ENCODE results near the gene PALM3. TPM values are rescaled to one million over a fixed set of nuclear protein-coding genes. Genes with fewer than 3 reads are reported as not detected.

PALM3 gene
- total RNA-seq, 1 donor from 2014 or later = 0.95 TPM

DNA sequence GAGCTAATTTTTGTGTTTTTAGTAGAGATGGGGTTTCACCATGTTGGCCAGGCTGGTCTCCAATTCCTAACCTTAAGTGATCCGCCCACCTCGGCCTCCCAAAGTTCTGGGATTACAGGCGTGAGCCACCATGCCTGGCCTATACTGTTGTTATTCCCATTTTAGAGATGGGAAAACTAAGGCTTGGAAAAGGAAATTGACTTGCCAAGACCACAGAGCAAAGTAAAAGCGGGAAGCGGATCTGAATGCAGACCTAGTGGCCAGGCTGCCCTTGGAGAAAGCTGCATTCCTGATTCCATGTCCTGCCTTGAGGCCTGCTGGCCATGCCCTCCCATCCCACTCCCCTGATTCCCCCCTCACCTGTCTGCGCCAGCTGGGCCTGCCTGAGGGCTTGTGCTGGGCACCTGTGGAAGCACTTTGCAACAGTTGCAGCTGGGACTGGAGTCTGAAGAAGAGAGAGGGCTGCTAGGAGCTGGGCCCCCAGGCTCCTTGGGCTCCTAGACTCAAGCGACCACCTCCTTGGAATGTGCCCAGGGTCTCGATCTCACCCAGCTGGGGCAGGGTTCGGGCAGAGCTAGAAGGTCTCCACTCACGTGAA, 5.7 kb downstream of the PALM3 start:
- H3K27ac Mint-ChIP-seq (ENCODE audit: unreplicated experiment) = no peak overlapping the region
- H3K4me3 Mint-ChIP-seq (ENCODE audit: unreplicated experiment) = no peak overlapping the region
- DNase-seq (ENCODE audit: low spot score) = no peak
- peaks cover 11% of the 10 kb centered on the region for H3K4me1 Mint-ChIP-seq (ENCODE audit: low read depth)
- peaks cover 3% of the 10 kb centered on the region for H3K27me3 Mint-ChIP-seq (ENCODE audit: low read depth)
- TF ChIP-seq, protein P1, sequence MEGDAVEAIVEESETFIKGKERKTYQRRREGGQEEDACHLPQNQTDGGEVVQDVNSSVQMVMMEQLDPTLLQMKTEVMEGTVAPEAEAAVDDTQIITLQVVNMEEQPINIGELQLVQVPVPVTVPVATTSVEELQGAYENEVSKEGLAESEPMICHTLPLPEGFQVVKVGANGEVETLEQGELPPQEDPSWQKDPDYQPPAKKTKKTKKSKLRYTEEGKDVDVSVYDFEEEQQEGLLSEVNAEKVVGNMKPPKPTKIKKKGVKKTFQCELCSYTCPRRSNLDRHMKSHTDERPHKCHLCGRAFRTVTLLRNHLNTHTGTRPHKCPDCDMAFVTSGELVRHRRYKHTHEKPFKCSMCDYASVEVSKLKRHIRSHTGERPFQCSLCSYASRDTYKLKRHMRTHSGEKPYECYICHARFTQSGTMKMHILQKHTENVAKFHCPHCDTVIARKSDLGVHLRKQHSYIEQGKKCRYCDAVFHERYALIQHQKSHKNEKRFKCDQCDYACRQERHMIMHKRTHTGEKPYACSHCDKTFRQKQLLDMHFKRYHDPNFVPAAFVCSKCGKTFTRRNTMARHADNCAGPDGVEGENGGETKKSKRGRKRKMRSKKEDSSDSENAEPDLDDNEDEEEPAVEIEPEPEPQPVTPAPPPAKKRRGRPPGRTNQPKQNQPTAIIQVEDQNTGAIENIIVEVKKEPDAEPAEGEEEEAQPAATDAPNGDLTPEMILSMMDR (IDR thresholded peaks at IDR 0.05) = no peak
- H3K36me3 Mint-ChIP-seq (ENCODE audit: low read depth) = peaks cover 1% of the 10 kb centered on the region
- H3K9me3 Mint-ChIP-seq (ENCODE audit: low read depth) = no peaks in the 10 kb centered on the region

GRCh38 chr19:14055396-14055795, 6.5 kb downstream of the PALM3 start:
- Mint-ChIP-seq H3K36me3 (ENCODE audit: low read depth) (peaks cover 1% of the 10 kb centered on the region), H3K4me1 (ENCODE audit: low read depth) (peaks cover 11% of the 10 kb centered on the region), H3K27ac (ENCODE audit: unreplicated experiment) (no peak overlapping the region), H3K9me3 (ENCODE audit: low read depth) (no peaks in the 10 kb centered on the region), H3K4me3 (ENCODE audit: unreplicated experiment) (no peak overlapping the region), H3K27me3 (ENCODE audit: low read depth) (peaks cover 3% of the 10 kb centered on the region)
- DNase-seq (ENCODE audit: low spot score) = no peak
- TF ChIP-seq, protein P1 (IDR thresholded peaks at IDR 0.05) = no peak

DNA sequence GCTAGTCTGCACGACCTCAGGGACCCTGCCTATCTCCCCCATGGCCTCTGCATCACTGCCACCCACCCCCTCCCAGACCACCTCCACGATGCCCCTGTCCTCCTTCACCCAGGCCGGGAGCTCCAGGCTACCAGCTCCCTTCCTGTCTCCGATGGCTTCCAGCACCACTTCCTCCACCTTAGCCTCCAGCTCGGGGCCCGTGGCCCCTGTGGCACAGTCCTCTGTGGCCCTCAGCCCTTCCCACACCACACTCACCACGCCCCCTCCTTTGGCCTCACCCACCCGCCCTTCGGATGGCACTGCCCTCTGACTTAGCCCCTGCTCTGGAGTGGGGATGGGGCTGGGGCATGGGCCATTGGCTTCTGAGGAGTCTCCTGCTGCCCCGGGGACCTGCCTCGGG, 7.2 kb downstream of the PALM3 start:
- peak; percentile 89 for DNase-seq (ENCODE audit: low spot score)
- peaks cover 1% of the 10 kb centered on the region for H3K36me3 Mint-ChIP-seq (ENCODE audit: low read depth)

DNA sequence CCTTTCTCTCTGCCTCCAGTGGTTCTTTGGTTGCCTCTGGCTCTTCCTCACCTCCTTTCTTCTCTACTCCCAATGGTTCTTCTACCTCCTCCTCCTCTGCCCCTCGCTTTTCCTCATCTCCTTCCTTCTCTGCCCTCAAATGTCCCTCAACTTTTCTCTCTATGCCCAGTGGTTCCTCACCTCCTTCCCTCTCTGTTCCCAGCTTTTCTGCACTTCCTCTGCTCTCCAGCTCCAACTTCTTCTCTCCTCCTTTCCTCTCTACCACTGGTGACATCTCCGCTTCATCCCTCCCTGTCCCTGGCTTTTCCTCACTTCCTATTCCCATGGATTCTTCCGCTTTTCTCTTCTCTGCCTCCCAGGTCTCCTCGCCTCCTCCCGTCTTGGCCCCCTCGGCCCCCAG, 7.8 kb downstream of the PALM3 start:
- H3K4me3 Mint-ChIP-seq (ENCODE audit: unreplicated experiment) = no peak overlapping the region
- peaks cover 3% of the 10 kb centered on the region for H3K27me3 Mint-ChIP-seq (ENCODE audit: low read depth)
- peaks cover 1% of the 10 kb centered on the region for H3K36me3 Mint-ChIP-seq (ENCODE audit: low read depth)
- H3K27ac Mint-ChIP-seq (ENCODE audit: unreplicated experiment) = no peak overlapping the region
- no peak for DNase-seq (ENCODE audit: low spot score)
- no peaks in the 10 kb centered on the region for H3K9me3 Mint-ChIP-seq (ENCODE audit: low read depth)
- H3K4me1 Mint-ChIP-seq (ENCODE audit: low read depth) = peaks cover 11% of the 10 kb centered on the region
- TF ChIP-seq, protein P1 (IDR thresholded peaks at IDR 0.05) = no peak

More for the DNA sequence above, 7.2 kb downstream of the PALM3 start:
- Mint-ChIP-seq H3K27ac (ENCODE audit: unreplicated experiment) (no peak overlapping the region), H3K4me1 (ENCODE audit: low read depth) (peaks cover 11% of the 10 kb centered on the region), H3K4me3 (ENCODE audit: unreplicated experiment) (no peak overlapping the region), H3K9me3 (ENCODE audit: low read depth) (no peaks in the 10 kb centered on the region), H3K27me3 (ENCODE audit: low read depth) (peaks cover 3% of the 10 kb centered on the region)
- TF ChIP-seq, protein P1 (IDR thresholded peaks at IDR 0.05) = no peak

DNA sequence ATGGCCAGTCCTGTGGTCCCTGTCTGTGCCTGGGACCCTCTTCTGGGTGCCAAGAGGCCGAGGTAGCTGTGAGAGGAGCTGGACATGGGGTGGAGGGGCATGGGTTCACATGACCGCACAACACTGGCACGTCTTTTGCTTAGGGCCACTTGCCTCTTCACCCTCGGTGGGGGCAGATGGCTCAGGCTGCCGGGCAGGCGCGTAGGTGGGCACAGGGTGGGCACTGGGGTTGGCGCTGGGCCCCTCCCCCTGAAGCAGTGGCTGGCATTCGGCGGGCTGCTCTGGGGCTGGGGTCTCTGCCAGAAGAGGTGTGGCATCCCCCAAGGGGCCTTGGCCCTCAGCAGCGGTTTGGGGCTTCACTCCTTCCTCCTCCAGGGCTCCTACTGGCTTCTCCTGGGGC, 8.4 kb downstream of the PALM3 start:
- H3K9me3 Mint-ChIP-seq (ENCODE audit: low read depth) = no peaks in the 10 kb centered on the region
- peaks cover 1% of the 10 kb centered on the region for H3K27me3 Mint-ChIP-seq (ENCODE audit: low read depth)
- no peak overlapping the region for H3K27ac Mint-ChIP-seq (ENCODE audit: unreplicated experiment)
- peak; percentile 83 for DNase-seq (ENCODE audit: low spot score)
- peaks cover 10% of the 10 kb centered on the region for H3K4me1 Mint-ChIP-seq (ENCODE audit: low read depth)
- TF ChIP-seq, protein P1 (IDR thresholded peaks at IDR 0.05) = no peak
- H3K36me3 Mint-ChIP-seq (ENCODE audit: low read depth) = peaks cover 1% of the 10 kb centered on the region
- H3K4me3 Mint-ChIP-seq (ENCODE audit: unreplicated experiment) = no peak overlapping the region
